ENCODE results near the gene GMDS. TPM values are rescaled to one million over a fixed set of nuclear protein-coding genes. Genes with fewer than 3 reads are reported as not detected.

Gene GMDS
- total and polyA plus RNA-seq, 2 experiments from 2014 or later: 6.3 to 17.7 TPM

GRCh38 chr6:2164481-2164880 is 80.9 kb downstream of the GMDS start:
- TF ChIP-seq CTCF (IDR thresholded peaks at IDR 0.05; ENCODE audit: low read depth, low read length): no peak
- H3K27ac ChIP-seq: no peak overlapping the region
- no peak overlapping the region for H3K4me3 ChIP-seq
- H3K9me3 ChIP-seq (ENCODE audit: low read depth): no peaks in the 10 kb centered on the region
- no peaks in the 10 kb centered on the region for H3K27me3 ChIP-seq
- H3K36me3 ChIP-seq: no peaks in the 10 kb centered on the region
- DNase-seq (ENCODE audit: low read depth in 1 of 2, low spot score in 1 of 2): no peak
- no peaks in the 10 kb centered on the region for H3K4me1 ChIP-seq (ENCODE audit: low read depth)

- Histone ChIP-seq H3K27ac (no peak overlapping the region), H3K9me3 (ENCODE audit: low read depth) (no peaks in the 10 kb centered on the region), H3K4me3 (no peak overlapping the region), H3K36me3 (no peaks in the 10 kb centered on the region), H3K27me3 (no peaks in the 10 kb centered on the region), H3K4me1 (ENCODE audit: low read depth) (no peaks in the 10 kb centered on the region)
- DNase-seq (ENCODE audit: low read depth in 1 of 2, low spot score in 1 of 2): no peak
- TF ChIP-seq CTCF (IDR thresholded peaks at IDR 0.05; ENCODE audit: low read depth, low read length): no peak
These were observed 83.3 kb downstream of the GMDS start for GRCh38 chr6:2162079-2162445.

- Histone ChIP-seq H3K36me3 (no peaks in the 10 kb centered on the region), H3K27me3 (no peaks in the 10 kb centered on the region), H3K27ac (no peak overlapping the region), H3K4me3 (no peak overlapping the region), H3K4me1 (ENCODE audit: low read depth) (no peaks in the 10 kb centered on the region), H3K9me3 (ENCODE audit: low read depth) (no peaks in the 10 kb centered on the region)
- DNase-seq (ENCODE audit: low read depth in 1 of 2, low spot score in 1 of 2): peak; percentile 40 to 50
- TF ChIP-seq CTCF (IDR thresholded peaks at IDR 0.05; ENCODE audit: low read depth, low read length): peak; percentile 49
These were observed 86.7 kb downstream of the GMDS start for GRCh38 chr6:2158596-2159271.

- H3K4me1 ChIP-seq (ENCODE audit: low read depth): no peaks in the 10 kb centered on the region
- H3K27ac ChIP-seq: no peak overlapping the region
- H3K9me3 ChIP-seq (ENCODE audit: low read depth): no peaks in the 10 kb centered on the region
- no peak for TF ChIP-seq CTCF (IDR thresholded peaks at IDR 0.05; ENCODE audit: low read depth, low read length)
- peak in 1 of 2 donors; percentile 89 for DNase-seq (ENCODE audit: low read depth in 1 of 2, low spot score in 1 of 2)
- no peaks in the 10 kb centered on the region for H3K36me3 ChIP-seq
- H3K27me3 ChIP-seq: no peaks in the 10 kb centered on the region
- H3K4me3 ChIP-seq: no peak overlapping the region
These were observed 87.8 kb downstream of the GMDS start for GRCh38 chr6:2157441-2158127.

GRCh38 chr6:2155206-2155605 is 90.2 kb downstream of the GMDS start:
- no peak for TF ChIP-seq CTCF (IDR thresholded peaks at IDR 0.05; ENCODE audit: low read depth, low read length)

More at GRCh38 chr6:2155206-2155605, 90.2 kb downstream of the GMDS start:
- Histone ChIP-seq H3K27ac (no peak overlapping the region), H3K27me3 (no peaks in the 10 kb centered on the region), H3K36me3 (no peaks in the 10 kb centered on the region), H3K9me3 (ENCODE audit: low read depth) (no peaks in the 10 kb centered on the region), H3K4me1 (ENCODE audit: low read depth) (no peaks in the 10 kb centered on the region), H3K4me3 (no peak overlapping the region)
- no peak for DNase-seq (ENCODE audit: low read depth in 1 of 2, low spot score in 1 of 2)
